GM18517 (cell line): ENCODE measurements around the gene PITPNB.

ENCODE experiments used
- ATAC-seq: cut with Tn5 transposase; IDR thresholded peaks from one replicate; pipeline ENCODE4 v1.9.1; 2021; ENCODE audit warnings: mild to moderate bottlenecking, moderate library complexity; ENCODE audit not compliant: unreplicated experiment

PITPNB gene

GRCh38 chr22:27835446-27835845 lies 83.6 kb downstream of the PITPNB start:
- no peak for ATAC-seq

GRCh38 chr22:27834364-27835185 lies 84.5 kb downstream of the PITPNB start:
- ATAC-seq = no peak

GRCh38 chr22:27833803-27834202 lies 85.3 kb downstream of the PITPNB start:
- no peak for ATAC-seq

- no peak for ATAC-seq
Measured at GRCh38 chr22:27832606-27833005, 86.5 kb downstream of the PITPNB start.

GRCh38 chr22:27829620-27830019 lies 89.4 kb downstream of the PITPNB start:
- no peak for ATAC-seq

- ATAC-seq = no peak
Measured at GRCh38 chr22:27827604-27828587, 91.2 kb downstream of the PITPNB start.

- no peak for ATAC-seq
Measured at GRCh38 chr22:27825174-27825573, 93.9 kb downstream of the PITPNB start.

GRCh38 chr22:27823221-27823620 lies 95.8 kb downstream of the PITPNB start:
- ATAC-seq = no peak

GRCh38 chr22:27820896-27821866 lies 97.9 kb downstream of the PITPNB start:
- ATAC-seq = no peak

GRCh38 chr22:27816552-27816951 lies 102.5 kb downstream of the PITPNB start:
- no peak for ATAC-seq

GRCh38 chr22:27815826-27816530 lies 103.1 kb downstream of the PITPNB start:
- ATAC-seq = no peak

- ATAC-seq = no peak
Measured at GRCh38 chr22:27814993-27815392, 104.1 kb downstream of the PITPNB start.

GRCh38 chr22:27811778-27812177 lies 107.3 kb downstream of the PITPNB start:
- no peak for ATAC-seq

GRCh38 chr22:27810609-27811151 lies 108.4 kb downstream of the PITPNB start:
- no peak for ATAC-seq

GRCh38 chr22:27809700-27810608 lies 109.1 kb downstream of the PITPNB start:
- no peak for ATAC-seq

- no peak for ATAC-seq
Measured at GRCh38 chr22:27809226-27809603, 109.8 kb downstream of the PITPNB start.

GRCh38 chr22:27808451-27809225 lies 110.4 kb downstream of the PITPNB start:
- no peak for ATAC-seq

GRCh38 chr22:27805841-27806240 lies 113.2 kb downstream of the PITPNB start:
- no peak for ATAC-seq
